BLaER1 treated with 17β-estradiol and CSF1 and Interleukin-3, amounts not matched to agents 10 nM and 100 nM (cell line): Measurements from ENCODE around the gene SAMD4B.

Source experiments
- H3K27ac ChIP-seq, 11 experiments: shearing (Covaris generic); formaldehyde crosslinking; 2 replicates each; pipeline ENCODE4 v1.8.1; 2022
- H3K27me3 ChIP-seq, 11 experiments: shearing (Covaris generic); formaldehyde crosslinking; 2 replicates each; pipeline ENCODE4 v1.8.1; 2022
- H3K36me3 ChIP-seq, 11 experiments: shearing (Covaris generic); formaldehyde crosslinking; 2 replicates each; pipeline ENCODE4 v1.8.1; 2022
- H3K4me1 ChIP-seq, 10 experiments: shearing (Covaris generic); formaldehyde crosslinking; 2 replicates each; pipeline ENCODE4 v1.8.1; 2022
- H3K4me2 ChIP-seq, 11 experiments: shearing (Covaris generic); formaldehyde crosslinking; 2 replicates each; pipeline ENCODE4 v1.8.1; 2022
- H3K4me3 ChIP-seq, 10 experiments: shearing (Covaris generic); formaldehyde crosslinking; 2 replicates each; pipeline ENCODE4 v1.8.1; 2022
- H3K9ac ChIP-seq, 11 experiments: shearing (Covaris generic); formaldehyde crosslinking; 2 replicates each; pipeline ENCODE4 v1.8.1; 2022
- H3K9me3 ChIP-seq, 11 experiments: shearing (Covaris generic); formaldehyde crosslinking; replicated peaks in 1 of 11; 2 replicates each; pipeline ENCODE4 v1.8.1; 2022
- H4K20me1 ChIP-seq, 11 experiments: shearing (Covaris generic); formaldehyde crosslinking; 2 replicates each; pipeline ENCODE4 v1.8.1; 2022
- Cebpa-rat ChIP-seq, 11 experiments: shearing (Covaris generic); IDR thresholded peaks; 2 replicates each; pipeline ENCODE4 v1.8.1; 2022

SAMD4B gene

GRCh38 chr19:39318690-39319089 lies 23.5 kb upstream of the SAMD4B start:
- H3K27ac ChIP-seq, result no peak overlapping the region
- H3K27me3 ChIP-seq, result no peaks in the 10 kb centered on the region
- no peaks in the 10 kb centered on the region for H3K9me3 ChIP-seq
- TF ChIP-seq Cebpa-rat (IDR thresholded peaks at IDR 0.05), result no peak
- H3K36me3 ChIP-seq, result peaks cover 15 to 44% (median 32%) of the 10 kb centered on the region in 11 experiments
- peaks cover 10 to 42% (median 28%) of the 10 kb centered on the region in 10 experiments; a peak in 19 of 20 replicates for H3K4me1 ChIP-seq
- no peak overlapping the region for H3K4me3 ChIP-seq
- peaks cover 0 to 42% (median 12%) of the 10 kb centered on the region in 11 experiments; a peak in 11 of 22 replicates for H4K20me1 ChIP-seq
- H3K4me2 ChIP-seq, result peak overlapping the region in 9 of 11 experiments; percentile 87 to 100 (median 99); a peak in 12 of 22 replicates
- H3K9ac ChIP-seq, result no peak overlapping the region; a peak in 1 of 22 replicates

GRCh38 chr19:39319098-39319891 lies 22.9 kb upstream of the SAMD4B start:
- peaks cover 10 to 42% (median 28%) of the 10 kb centered on the region in 10 experiments; a peak in 19 of 20 replicates for H3K4me1 ChIP-seq
- H4K20me1 ChIP-seq, result peaks cover 0 to 45% (median 16%) of the 10 kb centered on the region in 11 experiments; a peak in 12 of 22 replicates
- H3K27ac ChIP-seq, result no peak overlapping the region
- H3K9ac ChIP-seq, result peak overlapping the region in 10 of 11 experiments; percentile 70 to 86 (median 80); a peak in 17 of 22 replicates
- H3K27me3 ChIP-seq, result no peaks in the 10 kb centered on the region
- TF ChIP-seq Cebpa-rat (IDR thresholded peaks at IDR 0.05), result no peak
- H3K36me3 ChIP-seq, result peaks cover 9 to 38% (median 26%) of the 10 kb centered on the region in 11 experiments
- H3K9me3 ChIP-seq, result no peaks in the 10 kb centered on the region
- H3K4me2 ChIP-seq, result peak overlapping the region; percentile 87 to 100 (median 99); a peak in 21 of 22 replicates
- H3K4me3 ChIP-seq, result peak overlapping the region; percentile 65 to 91 (median 76); a peak in 19 of 20 replicates

DNA sequence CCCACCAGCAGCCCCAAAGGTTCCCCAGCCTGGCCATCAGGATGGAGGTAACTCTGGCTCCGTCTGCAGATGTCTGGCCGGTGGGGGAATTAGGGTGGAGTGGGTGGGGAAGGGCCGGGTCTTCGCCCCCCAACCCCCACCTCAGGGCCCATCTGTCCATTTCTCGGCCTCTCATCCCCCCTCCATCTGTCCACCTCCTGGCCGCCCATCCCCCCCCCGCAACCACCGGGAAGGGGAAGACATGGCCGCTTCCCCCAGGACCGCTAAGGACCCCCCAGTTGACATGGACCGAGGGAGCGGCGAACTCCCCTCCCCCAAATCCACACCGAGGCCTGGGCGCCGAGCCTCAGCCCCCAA lies 22.4 kb upstream of the SAMD4B start:
- Histone ChIP-seq H3K9ac (peak overlapping the region; percentile 70 to 86 (median 80); a peak in 21 of 22 replicates), H4K20me1 (peaks cover 0 to 45% (median 17%) of the 10 kb centered on the region in 11 experiments; a peak in 13 of 22 replicates), H3K4me2 (peak overlapping the region; percentile 87 to 100 (median 99)), H3K27ac (peak overlapping the region in 9 of 11 experiments; percentile 46 to 73 (median 64); a peak in 13 of 22 replicates), H3K27me3 (no peaks in the 10 kb centered on the region), H3K9me3 (no peaks in the 10 kb centered on the region), H3K4me1 (peaks cover 13 to 44% (median 28%) of the 10 kb centered on the region in 10 experiments), H3K36me3 (peaks cover 3 to 33% (median 21%) of the 10 kb centered on the region in 11 experiments), H3K4me3 (peak overlapping the region; percentile 65 to 91 (median 76))
- TF ChIP-seq Cebpa-rat (IDR thresholded peaks at IDR 0.05), result no peak

- H3K36me3 ChIP-seq, result peaks cover 0 to 33% (median 14%) of the 10 kb centered on the region in 11 experiments; a peak in 15 of 22 replicates
- H3K9me3 ChIP-seq, result no peaks in the 10 kb centered on the region
- peaks cover 0 to 47% (median 17%) of the 10 kb centered on the region in 11 experiments; a peak in 14 of 22 replicates for H4K20me1 ChIP-seq
- no peak for TF ChIP-seq Cebpa-rat (IDR thresholded peaks at IDR 0.05)
- peak overlapping the region in 2 of 10 experiments; percentile 33 to 42; a peak in 2 of 20 replicates for H3K4me3 ChIP-seq
- H3K4me2 ChIP-seq, result peak overlapping the region; percentile 12 to 62 (median 46); a peak in 16 of 22 replicates
- no peak overlapping the region for H3K27ac ChIP-seq
- no peak overlapping the region for H3K9ac ChIP-seq
- H3K4me1 ChIP-seq, result peaks cover 17 to 44% (median 28%) of the 10 kb centered on the region in 10 experiments
- H3K27me3 ChIP-seq, result no peaks in the 10 kb centered on the region
Observed at GRCh38 chr19:39321117-39321831, 20.9 kb upstream of the SAMD4B start.

- Histone ChIP-seq H3K4me3 (no peak overlapping the region), H3K9ac (no peak overlapping the region), H3K27me3 (no peaks in the 10 kb centered on the region), H3K36me3 (peaks cover 1 to 32% (median 15%) of the 10 kb centered on the region in 11 experiments; a peak in 21 of 22 replicates), H3K4me2 (no peak overlapping the region; a peak in 2 of 22 replicates), H3K4me1 (peaks cover 17 to 45% (median 30%) of the 10 kb centered on the region in 10 experiments), H4K20me1 (peaks cover 1 to 50% (median 19%) of the 10 kb centered on the region in 11 experiments; a peak in 18 of 22 replicates), H3K9me3 (no peaks in the 10 kb centered on the region), H3K27ac (no peak overlapping the region)
- TF ChIP-seq Cebpa-rat (IDR thresholded peaks at IDR 0.05), result no peak
Observed at GRCh38 chr19:39321832-39322176, 20.4 kb upstream of the SAMD4B start.

GRCh38 chr19:39324242-39324842 lies 17.9 kb upstream of the SAMD4B start:
- H3K36me3 ChIP-seq, result peaks cover 25 to 43% (median 34%) of the 10 kb centered on the region in 11 experiments
- H3K4me1 ChIP-seq, result peaks cover 34 to 60% (median 45%) of the 10 kb centered on the region in 10 experiments
- peaks cover 23 to 61% (median 42%) of the 10 kb centered on the region in 11 experiments; a peak in 20 of 22 replicates for H4K20me1 ChIP-seq
- no peak overlapping the region for H3K4me2 ChIP-seq
- no peaks in the 10 kb centered on the region for H3K9me3 ChIP-seq
- TF ChIP-seq Cebpa-rat (IDR thresholded peaks at IDR 0.05), result no peak
- H3K9ac ChIP-seq, result no peak overlapping the region
- no peak overlapping the region for H3K4me3 ChIP-seq
- H3K27ac ChIP-seq, result no peak overlapping the region
- H3K27me3 ChIP-seq, result no peaks in the 10 kb centered on the region

- no peak for TF ChIP-seq Cebpa-rat (IDR thresholded peaks at IDR 0.05)
Observed at GRCh38 chr19:39325778-39326665, 16.2 kb upstream of the SAMD4B start.

More at GRCh38 chr19:39325778-39326665, 16.2 kb upstream of the SAMD4B start:
- H3K4me2 ChIP-seq, result no peak overlapping the region
- peaks cover 41 to 59% (median 50%) of the 10 kb centered on the region in 11 experiments for H3K36me3 ChIP-seq
- H3K4me1 ChIP-seq, result peaks cover 41 to 67% (median 51%) of the 10 kb centered on the region in 10 experiments
- no peak overlapping the region for H3K9ac ChIP-seq
- H4K20me1 ChIP-seq, result peaks cover 35 to 69% (median 58%) of the 10 kb centered on the region in 11 experiments; a peak in 21 of 22 replicates
- no peak overlapping the region for H3K4me3 ChIP-seq
- no peak overlapping the region for H3K27ac ChIP-seq
- no peaks in the 10 kb centered on the region for H3K9me3 ChIP-seq
- no peaks in the 10 kb centered on the region for H3K27me3 ChIP-seq
